HepG2 (cell line): ENCODE results near the gene R3HCC1L. TPM values are rescaled to one million over a fixed set of nuclear protein-coding genes. Genes with fewer than 3 reads are reported as not detected.

Experiments
- ATAC-seq: fragments of 200-7000 bp; cut with Tn5 transposase; 3 replicates; pipeline ENCODE4 v1.9.1; 2020; ENCODE audit warnings: mild to moderate bottlenecking, moderate library complexity
- BruUV-seq: library from RNA; stranded (reverse); fragments of 400-500 nt; replicated peaks from 2 replicates; lab custom pipeline; 2021; lab: Mats Ljungman, UMichigan
- CTCF ChIA-PET: fragments of 300-600 bp; formaldehyde crosslinking; extraction: SDS; loops from one replicate; lab custom pipeline; 2021; ENCODE audit warnings: low total read pairs, inconsistent platforms, low intra/inter-chr PET ratio; lab: Yijun Ruan, JAX
- POLR2A ChIA-PET: fragments of 350-600 bp; sonication (Branson Sonifier 250); formaldehyde crosslinking; loops from one replicate; lab custom pipeline; 2020; ENCODE audit warnings: antibody characterized with exemption, inconsistent platforms; lab: Yijun Ruan, JAX
- DNase-seq: peaks from one replicate; pipeline ENCODE4 v3.0.0-alpha.2; 2015; ENCODE audit warnings: low spot score
- FAIRE-seq: peaks from 3 replicates; lab custom pipeline; 2011; peaks lifted over from hg19 to GRCh38; lab: Jason Lieb, UNC
- H2AFZ ChIP-seq: one replicate; pipeline ENCODE4 v1.6.1; 2011; ENCODE audit warnings: low read length, inconsistent platforms
- H3K27ac ChIP-seq: fragments of 300-600 bp; 3 replicates; pipeline ENCODE4 v1.8.0; 2011; ENCODE audit warnings: mixed run types, mild to moderate bottlenecking, mixed read lengths, low read length, inconsistent platforms; ENCODE audit not compliant: insufficient read depth; ENCODE audit errors: extremely low read length
- H3K27me3 ChIP-seq, 2 experiments: fragments of 200-600 bp in 1 of 2; 2 replicates in 1 of 2; 3 replicates in 1 of 2; pipeline versions ENCODE4 v1.6.0 to v1.8.0; 2011; ENCODE audit warnings: low read length in 2 of 2, mild to moderate bottlenecking in 2 of 2, moderate library complexity in 2 of 2, inconsistent platforms in 1 of 2; ENCODE audit not compliant: insufficient read depth in 2 of 2, control insufficient read depth in 1 of 2
- H3K36me3 ChIP-seq, 2 experiments: fragments of 200-600 bp in 1 of 2; replicated peaks in 1 of 2; 2 replicates in 1 of 2; 3 replicates in 1 of 2; pipeline versions ENCODE4 v1.5.1 to v1.8.0; 2011; ENCODE audit warnings: low read length in 2 of 2, inconsistent platforms in 1 of 2; ENCODE audit not compliant: insufficient read depth in 2 of 2, control insufficient read depth in 1 of 2
- H3K4me1 ChIP-seq: 2 replicates; pipeline ENCODE4 v1.5.1; 2012; ENCODE audit warnings: low read length, inconsistent platforms; ENCODE audit not compliant: insufficient read depth
- H3K4me2 ChIP-seq: 2 replicates; pipeline ENCODE4 v1.6.0; 2011; ENCODE audit warnings: low read depth, low read length, inconsistent platforms
- H3K4me3 ChIP-seq, 3 experiments: fragments of 200-600 bp in 1 of 3; sonication (generic), shearing (Covaris generic) in 1 of 3; replicated peaks in 1 of 3; 2 replicates each; pipeline ENCODE4 v1.5.1; 2011 to 2016; ENCODE audit warnings: low read length in 3 of 3, inconsistent platforms in 2 of 3, low read depth in 2 of 3, mild to moderate bottlenecking in 2 of 3, control low read depth in 1 of 3, mixed read lengths in 1 of 3; ENCODE audit not compliant: insufficient read depth in 1 of 3
- H3K79me2 ChIP-seq: one replicate; pipeline ENCODE4 v1.6.1; 2011; ENCODE audit warnings: low read length, inconsistent platforms; ENCODE audit not compliant: insufficient read depth
- H3K9ac ChIP-seq: 2 replicates; pipeline ENCODE4 v1.6.0; 2011; ENCODE audit warnings: mild to moderate bottlenecking, low read depth, low read length, inconsistent platforms; ENCODE audit not compliant: insufficient read depth
- H3K9me3 ChIP-seq: 2 replicates; pipeline ENCODE4 v1.5.1; 2012; ENCODE audit warnings: mild to moderate bottlenecking, low read length
- H4K20me1 ChIP-seq: 2 replicates; pipeline ENCODE4 v1.6.0; 2011; ENCODE audit warnings: inconsistent platforms, mild to moderate bottlenecking, low read length, moderate library complexity; ENCODE audit not compliant: insufficient read depth
- AKAP8 ChIP-seq: sonication (generic); formaldehyde crosslinking; IDR thresholded peaks from 2 replicates; pipeline ENCODE4 v1.5.1; 2020; ENCODE audit warnings: mild to moderate bottlenecking, missing genetic modification reagents
- ARNT ChIP-seq: fragments of 450-650 bp; IDR thresholded peaks from 2 replicates; pipeline ENCODE4 v1.6.1; 2017
- BCL3 ChIP-seq: sonication (generic); formaldehyde crosslinking; IDR thresholded peaks from 2 replicates; pipeline ENCODE4 v1.5.1; 2020; ENCODE audit warnings: mild to moderate bottlenecking, missing genetic modification reagents, moderate library complexity
- CEBPG ChIP-seq: IDR thresholded peaks from 2 replicates; pipeline ENCODE4 v1.6.1; 2016
- KMT2B ChIP-seq: IDR thresholded peaks from 2 replicates; pipeline ENCODE4 v1.6.1; 2016; ENCODE audit warnings: missing genetic modification reagents, missing compliant biosample characterization
- REST ChIP-seq, 2 experiments: IDR thresholded peaks; 2 replicates each; pipeline ENCODE4 v1.6.1; 2011 to 2012; ENCODE audit warnings: low read length in 2 of 2, borderline replicate concordance in 1 of 2, low read depth in 1 of 2, mild to moderate bottlenecking in 1 of 2, moderate library complexity in 1 of 2
- SETDB1 ChIP-seq: sonication (generic); formaldehyde crosslinking; IDR thresholded peaks from 2 replicates; pipeline ENCODE4 v1.5.1; 2020; ENCODE audit warnings: missing genetic modification reagents, mild to moderate bottlenecking, borderline replicate concordance
- SRSF4 ChIP-seq: fragments of 200-400 bp; formaldehyde crosslinking; IDR thresholded peaks from one replicate; pipeline ENCODE4 v1.6.1; 2018; ENCODE audit warnings: mild to moderate bottlenecking, low read depth, low read length, moderate library complexity; ENCODE audit not compliant: poor library complexity, severe bottlenecking
- ZNF547 ChIP-seq: sonication (generic); formaldehyde crosslinking; IDR thresholded peaks from 2 replicates; pipeline ENCODE4 v1.5.1; 2020; ENCODE audit warnings: mild to moderate bottlenecking, missing genetic modification reagents
- ZNF672 ChIP-seq: sonication (generic); formaldehyde crosslinking; IDR thresholded peaks from 2 replicates; pipeline ENCODE4 v1.8.1; 2022; ENCODE audit warnings: missing genetic modification reagents
- WGBS: methylation state at CpG from one replicate; pipeline ENCODE4 v1.1.6; 2017; ENCODE audit warnings: low lambda C conversion rate; 5-methylcytosine and 5-hydroxymethylcytosine counted together
- in situ Hi-C: cut with HindIII; loops from 2 replicates; pipeline ENCODE4 v1.10.0; 2017; ENCODE audit warnings: low pct_unique_long_range_greater_than_20kb; ENCODE audit not compliant: extremely low pct_ligation_motif_present
- intact Hi-C: fragments of 100-400 bp; cut with micrococcal nuclease; formaldehyde crosslinking; loops from one replicate; pipeline ENCODE4 v1.10.0; 2022; ENCODE audit not compliant: unreplicated experiment
- polyA plus RNA-seq, 8 experiments: library from polyadenylated mRNA; depleted of rRNA in 3 of 8; stranded (reverse) in 7 of 8; unstranded in 1 of 8; fragments of >200 nt; fragmentation: Illumina TruSeq in 4 of 8; extraction: Trizol in 4 of 8; gene quantifications; 2 replicates each; pipeline versions ENCODE4 v1.2.1 to v1.2.3, GENCODE V29; 2011 to 2016; ENCODE audit warnings: low read depth in 4 of 8, missing spikeins in 1 of 8, mixed read lengths in 1 of 8; ENCODE audit not compliant: insufficient read depth in 1 of 8
- total RNA-seq, 5 experiments: library from RNA; depleted of rRNA; stranded (reverse); fragments of >200 nt; fragmentation: Illumina TruSeq; extraction: Trizol; gene quantifications; 2 replicates each; pipeline ENCODE4 v1.2.3, GENCODE V29; 2016; ENCODE audit warnings: low read depth in 1 of 5
- TF ChIP-seq, protein P1 (sequence below): sonication (generic); formaldehyde crosslinking; IDR thresholded peaks from 2 replicates; pipeline ENCODE4 v1.9.0; 2021; ENCODE audit warnings: missing genetic modification reagents, borderline replicate concordance

The R3HCC1L gene
- total and polyA plus RNA-seq, 2 of the 13 experiments (the other 11 are each of a cell fraction or from before 2014, with no cell fraction given): 6.5 to 12.2 TPM

DNA sequence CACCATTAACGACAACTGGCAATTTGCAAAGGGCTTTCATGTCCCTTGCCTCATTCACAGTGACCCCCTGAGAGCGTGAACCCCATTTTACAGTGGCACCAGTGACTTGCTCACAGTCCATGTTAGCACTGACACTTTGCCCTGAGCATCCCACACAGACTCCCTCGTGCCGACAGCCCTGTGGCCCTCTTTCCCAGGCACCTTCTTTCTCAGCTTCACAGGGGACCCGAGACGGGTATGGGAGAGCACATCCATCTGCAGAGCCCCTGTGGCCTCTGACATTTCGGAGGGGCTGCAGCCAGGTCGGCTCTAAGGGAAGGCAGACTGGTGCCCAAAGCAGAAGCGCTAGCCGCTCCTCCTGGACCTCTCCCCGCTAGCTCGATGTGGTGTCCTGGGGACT is 122.7 kb downstream of the R3HCC1L start:
- FAIRE-seq (no peak), ATAC-seq (no peak), DNase-seq (no peak)
- Histone ChIP-seq H3K9ac (no peak overlapping the region), H3K4me1 (peaks cover 14% of the 10 kb centered on the region), H3K79me2 (no peaks in the 10 kb centered on the region), H3K9me3 (no peaks in the 10 kb centered on the region), H3K27ac (no peak overlapping the region), H3K27me3 (no peaks in the 10 kb centered on the region), H3K4me3 (no peak overlapping the region), H3K36me3 (no peaks in the 10 kb centered on the region; a peak in 2 of 5 replicates)
- WGBS: 96% methylated on average over 4 of the region's 12 CpGs
- POLR2A ChIA-PET: no interaction called here
- intact Hi-C loops: no loop called here
- BruUV-seq: no TSS peak
- TF ChIP-seq SETDB1 (CRISPR knock-in tag) (no peak), ZNF672 (CRISPR knock-in tag) (no peak), KMT2B (no peak), REST (IDR thresholded peaks at IDR 0.05; ENCODE audit: borderline replicate concordance in 1 of 2, low read depth in 1 of 2, low read length in 2 of 2) (no peak), ARNT (no peak), AKAP8 (CRISPR knock-in tag) (no peak), CEBPG (CRISPR knock-in tag) (no peak), ZNF547 (CRISPR knock-in tag) (no peak), BCL3 (no peak), SRSF4 (no peak)
- TF ChIP-seq, protein P1, sequence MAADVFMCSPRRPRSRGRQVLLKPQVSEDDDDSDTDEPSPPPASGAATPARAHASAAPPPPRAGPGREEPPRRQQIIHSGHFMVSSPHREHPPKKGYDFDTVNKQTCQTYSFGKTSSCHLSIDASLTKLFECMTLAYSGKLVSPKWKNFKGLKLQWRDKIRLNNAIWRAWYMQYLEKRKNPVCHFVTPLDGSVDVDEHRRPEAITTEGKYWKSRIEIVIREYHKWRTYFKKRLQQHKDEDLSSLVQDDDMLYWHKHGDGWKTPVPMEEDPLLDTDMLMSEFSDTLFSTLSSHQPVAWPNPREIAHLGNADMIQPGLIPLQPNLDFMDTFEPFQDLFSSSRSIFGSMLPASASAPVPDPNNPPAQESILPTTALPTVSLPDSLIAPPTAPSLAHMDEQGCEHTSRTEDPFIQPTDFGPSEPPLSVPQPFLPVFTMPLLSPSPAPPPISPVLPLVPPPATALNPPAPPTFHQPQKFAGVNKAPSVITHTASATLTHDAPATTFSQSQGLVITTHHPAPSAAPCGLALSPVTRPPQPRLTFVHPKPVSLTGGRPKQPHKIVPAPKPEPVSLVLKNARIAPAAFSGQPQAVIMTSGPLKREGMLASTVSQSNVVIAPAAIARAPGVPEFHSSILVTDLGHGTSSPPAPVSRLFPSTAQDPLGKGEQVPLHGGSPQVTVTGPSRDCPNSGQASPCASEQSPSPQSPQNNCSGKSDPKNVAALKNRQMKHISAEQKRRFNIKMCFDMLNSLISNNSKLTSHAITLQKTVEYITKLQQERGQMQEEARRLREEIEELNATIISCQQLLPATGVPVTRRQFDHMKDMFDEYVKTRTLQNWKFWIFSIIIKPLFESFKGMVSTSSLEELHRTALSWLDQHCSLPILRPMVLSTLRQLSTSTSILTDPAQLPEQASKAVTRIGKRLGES: no peak
- TF ChIP-seq, all 625 proteins: peak for 0
- H3K4me2 ChIP-seq: no peak overlapping the region
- H4K20me1 ChIP-seq: no peaks in the 10 kb centered on the region
- in situ Hi-C loops: no loop called here
- no peak overlapping the region for H2AFZ ChIP-seq
- CTCF ChIA-PET: no interaction called here
